Omental fat pad (tissue), 4 donors: Measurements from ENCODE around the gene TPP1. TPM values are rescaled to one million over a fixed set of nuclear protein-coding genes. Genes with fewer than 3 reads are reported as not detected.

ENCODE experiments used
- ATAC-seq: fragments of 150-250 bp; one replicate; pipeline ENCODE4 v1.9.1; 2016; ENCODE audit warnings: mild to moderate bottlenecking, moderate library complexity; ENCODE audit not compliant: low FRiP score
- DNase-seq: peaks from one replicate; pipeline ENCODE4 v3.0.0-alpha.2; 2019; ENCODE audit warnings: low spot score
- total RNA-seq, 4 donors: library from RNA; depleted of rRNA; stranded (reverse); fragments of >200 nt; gene quantifications; one replicate each; pipeline ENCODE4 v1.1.0, GENCODE V29; 2016
- TF ChIP-seq, protein P1 (sequence below), 3 donors: fragments of 450-650 bp; IDR thresholded peaks; one replicate each; pipeline ENCODE4 v1.5.1; 2016 to 2017; ENCODE audit warnings: antibody characterized with exemption in 3 of 3, mild to moderate bottlenecking in 3 of 3, moderate library complexity in 2 of 3

The TPP1 gene
- total RNA-seq = 10 to 100 TPM; 73.8 to 95.0 (median 83.9) TPM

DNA sequence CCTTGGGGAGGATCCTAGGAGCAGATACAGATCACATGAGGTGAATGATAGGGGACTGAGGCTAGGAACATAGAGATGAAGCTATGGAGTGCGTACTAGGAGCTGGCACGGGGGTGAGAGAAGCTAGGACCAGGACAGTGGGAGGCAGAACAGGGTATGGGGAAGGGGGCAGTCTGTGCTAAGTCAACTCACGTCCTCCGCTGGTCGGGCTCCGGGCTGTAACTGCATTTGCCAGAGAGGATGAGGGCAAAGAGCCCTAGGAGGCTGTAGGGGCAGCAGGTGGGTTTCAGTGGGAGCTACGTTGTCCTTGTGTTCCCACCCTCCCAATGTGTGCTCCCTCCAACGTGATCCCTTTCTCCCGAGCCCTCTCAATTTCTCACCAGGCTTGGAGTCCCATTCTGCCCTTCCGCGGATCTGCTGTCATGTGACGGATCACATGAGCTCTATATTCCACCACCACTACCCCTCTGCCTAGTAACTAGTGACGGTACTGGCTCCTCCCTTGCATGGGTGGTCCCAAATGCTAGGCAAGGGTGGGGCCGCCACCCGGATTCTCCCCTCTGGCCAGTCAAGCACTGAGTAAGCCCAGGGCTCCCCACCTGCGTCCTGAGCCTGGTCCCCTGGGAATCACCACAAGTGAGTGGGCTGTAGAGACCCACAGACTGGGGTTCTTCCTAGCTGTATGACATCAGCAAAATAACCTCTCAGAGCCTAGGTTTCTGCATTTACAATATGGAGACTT is at the start of gene TPP1:
TPP1 (minus strand) TSS at position 419 of the 742 bp plus-strand sequence; CDS start at position 397, 22 bp downstream.
- ATAC-seq (peak; percentile 96), DNase-seq (peak; percentile 89)
- TF ChIP-seq, protein P1, sequence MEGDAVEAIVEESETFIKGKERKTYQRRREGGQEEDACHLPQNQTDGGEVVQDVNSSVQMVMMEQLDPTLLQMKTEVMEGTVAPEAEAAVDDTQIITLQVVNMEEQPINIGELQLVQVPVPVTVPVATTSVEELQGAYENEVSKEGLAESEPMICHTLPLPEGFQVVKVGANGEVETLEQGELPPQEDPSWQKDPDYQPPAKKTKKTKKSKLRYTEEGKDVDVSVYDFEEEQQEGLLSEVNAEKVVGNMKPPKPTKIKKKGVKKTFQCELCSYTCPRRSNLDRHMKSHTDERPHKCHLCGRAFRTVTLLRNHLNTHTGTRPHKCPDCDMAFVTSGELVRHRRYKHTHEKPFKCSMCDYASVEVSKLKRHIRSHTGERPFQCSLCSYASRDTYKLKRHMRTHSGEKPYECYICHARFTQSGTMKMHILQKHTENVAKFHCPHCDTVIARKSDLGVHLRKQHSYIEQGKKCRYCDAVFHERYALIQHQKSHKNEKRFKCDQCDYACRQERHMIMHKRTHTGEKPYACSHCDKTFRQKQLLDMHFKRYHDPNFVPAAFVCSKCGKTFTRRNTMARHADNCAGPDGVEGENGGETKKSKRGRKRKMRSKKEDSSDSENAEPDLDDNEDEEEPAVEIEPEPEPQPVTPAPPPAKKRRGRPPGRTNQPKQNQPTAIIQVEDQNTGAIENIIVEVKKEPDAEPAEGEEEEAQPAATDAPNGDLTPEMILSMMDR (IDR thresholded peaks at IDR 0.05) = no peak

DNA sequence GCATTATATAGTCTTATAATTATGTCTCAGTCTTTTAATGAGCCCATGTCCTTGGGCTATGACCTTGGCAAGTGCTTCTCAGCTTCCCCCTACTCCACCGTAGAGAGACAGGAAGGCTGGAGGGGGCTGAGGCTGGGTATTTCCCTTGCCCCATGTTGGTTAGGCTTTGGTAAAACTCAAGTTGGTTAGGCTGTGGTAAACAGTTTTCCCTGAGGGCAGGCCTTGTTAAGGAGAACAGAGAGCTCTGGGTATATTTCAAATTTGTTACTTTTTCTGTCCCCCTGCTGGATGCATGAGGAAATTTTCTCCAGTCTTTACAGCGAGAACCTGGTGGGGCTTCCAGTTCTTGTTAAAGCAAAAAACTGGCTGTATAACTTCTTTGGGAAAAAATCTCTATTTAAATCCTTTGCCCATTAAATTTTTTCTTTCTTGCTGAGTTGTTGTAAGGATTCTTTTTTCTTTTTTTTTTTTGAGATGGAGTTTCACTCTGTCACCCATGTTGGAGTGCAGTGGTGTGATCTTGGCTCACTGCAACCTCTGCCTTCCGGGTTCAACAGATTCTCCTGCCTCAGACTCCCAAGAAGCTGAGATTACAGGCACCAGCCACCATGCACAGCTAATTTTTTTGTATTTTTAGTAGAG is 48.6 kb upstream of the TPP1 start:
- TF ChIP-seq, protein P1 (IDR thresholded peaks at IDR 0.05) = peak in 1 of 3 donors; percentile 61
- no peak for ATAC-seq

GRCh38 chr11:6666302-6667183 is 47.3 kb upstream of the TPP1 start:
- TF ChIP-seq, protein P1 (IDR thresholded peaks at IDR 0.05) = no peak
- ATAC-seq (no peak), DNase-seq (no peak)

More for the DNA sequence above, 48.6 kb upstream of the TPP1 start:
- no peak for DNase-seq

- TF ChIP-seq, protein P1 (IDR thresholded peaks at IDR 0.05) = no peak
- ATAC-seq = no peak
- DNase-seq = no peak
These were observed 45.3 kb upstream of the TPP1 start for GRCh38 chr11:6664551-6664950.

GRCh38 chr11:6663794-6664469 is 44.7 kb upstream of the TPP1 start:
- peak; percentile 62 for ATAC-seq
- TF ChIP-seq, protein P1 (IDR thresholded peaks at IDR 0.05) = no peak

GRCh38 chr11:6660712-6661111 is 41.5 kb upstream of the TPP1 start:
- ATAC-seq = no peak
- DNase-seq = no peak
- TF ChIP-seq, protein P1 (IDR thresholded peaks at IDR 0.05) = no peak

More at GRCh38 chr11:6663794-6664469, 44.7 kb upstream of the TPP1 start:
- DNase-seq = no peak
